CD4-positive, alpha-beta memory T cell (primary cell): ENCODE results near the gene IFITM1. TPM values are rescaled to one million over a fixed set of nuclear protein-coding genes. Genes with fewer than 3 reads are reported as not detected.

Source experiments
- CTCF ChIA-PET: fragments of 350-600 bp; sonication (Branson Sonifier 250); formaldehyde crosslinking; loops from one replicate; lab custom pipeline; 2021; ENCODE audit warnings: inconsistent platforms; ENCODE audit not compliant: partially characterized antibody; lab: Charles Lee
- POLR2A ChIA-PET: fragments of 350-600 bp; sonication (Branson Sonifier 250); formaldehyde crosslinking; loops from one replicate; lab custom pipeline; 2021; ENCODE audit not compliant: partially characterized antibody; lab: Charles Lee
- DNase-seq, 5 donors: peaks; one replicate each; pipeline versions ENCODE4 v3.0.0 to v3.0.0-alpha.2; 2020 to 2022; ENCODE audit warnings: mixed read lengths in 1 of 5
- H3K27ac ChIP-seq: one replicate; pipeline ENCODE4 v1.7.0; 2013; ENCODE audit warnings: low read depth, low read length
- H3K27me3 ChIP-seq: 2 replicates; pipeline ENCODE4 v1.7.0; 2013; ENCODE audit warnings: mild to moderate bottlenecking, low read length, moderate library complexity; ENCODE audit not compliant: insufficient read depth
- H3K36me3 ChIP-seq: 2 replicates; pipeline ENCODE4 v1.7.0; 2013; ENCODE audit warnings: mild to moderate bottlenecking, low read length, moderate library complexity; ENCODE audit not compliant: insufficient read depth
- H3K4me1 ChIP-seq: 2 replicates; pipeline ENCODE4 v1.7.0; 2013; ENCODE audit warnings: mild to moderate bottlenecking, low read length, moderate library complexity; ENCODE audit not compliant: insufficient read depth
- H3K4me3 ChIP-seq, 2 donors: one replicate each; pipeline ENCODE4 v1.7.0; 2013; ENCODE audit warnings: low read length in 2 of 2, mild to moderate bottlenecking in 1 of 2
- H3K9me3 ChIP-seq, 2 donors: one replicate each; pipeline ENCODE4 v1.7.0; 2013; ENCODE audit warnings: low read length in 2 of 2, control low read depth in 1 of 2; ENCODE audit not compliant: control insufficient read depth in 1 of 2
- H3K27ac Mint-ChIP-seq, 7 donors: one replicate each; pipeline ENCODE4 v1.8.0; 2020 to 2021; ENCODE audit warnings: mixed read lengths in 7 of 7, mild to moderate bottlenecking in 6 of 7, inconsistent platforms in 3 of 7, moderate library complexity in 3 of 7
- H3K27me3 Mint-ChIP-seq, 2 donors: one replicate each; pipeline ENCODE4 v1.8.0; 2020 to 2021; ENCODE audit warnings: mixed read lengths in 2 of 2
- H3K36me3 Mint-ChIP-seq, 2 donors: one replicate each; pipeline ENCODE4 v1.8.0; 2020 to 2021; ENCODE audit warnings: mixed read lengths in 2 of 2, inconsistent platforms in 1 of 2, mild to moderate bottlenecking in 1 of 2
- H3K4me1 Mint-ChIP-seq, 4 donors: one replicate each; pipeline ENCODE4 v1.8.0; 2020 to 2021; ENCODE audit warnings: mixed read lengths in 4 of 4, mild to moderate bottlenecking in 1 of 4
- H3K4me3 Mint-ChIP-seq, 8 donors: one replicate each; pipeline ENCODE4 v1.8.0; 2020 to 2021; ENCODE audit warnings: mixed read lengths in 8 of 8, mild to moderate bottlenecking in 7 of 8, moderate library complexity in 6 of 8, inconsistent platforms in 3 of 8
- H3K9me3 Mint-ChIP-seq, 8 donors: one replicate each; pipeline ENCODE4 v1.8.0; 2020 to 2021; ENCODE audit warnings: mixed read lengths in 8 of 8, mild to moderate bottlenecking in 5 of 8, inconsistent platforms in 3 of 8, moderate library complexity in 1 of 8
- intact Hi-C: fragments of 100-400 bp; cut with micrococcal nuclease; formaldehyde crosslinking; loops from one replicate; pipeline ENCODE4 v1.15.1; 2023
- polyA plus RNA-seq, 2 donors: library from polyadenylated mRNA; unstranded; fragments of 300-500 nt; fragmentation: Illumina TruSeq; gene quantifications; one replicate each; pipeline ENCODE4 v1.2.3, GENCODE V29; 2021
- total RNA-seq, 2 experiments: library from RNA; stranded (reverse); gene quantifications; one replicate each; pipeline ENCODE4 v1.2.3, GENCODE V29; 2021

The IFITM1 gene
- total and polyA plus RNA-seq, 4 experiments from 2014 or later = 119 to 2,173 (median 1,097) TPM

- Mint-ChIP-seq H3K9me3 (peaks cover 0 to 1% (median 0%) of the 10 kb centered on the region in 8 donors), H3K4me1 (peaks cover 11 to 36% (median 24%) of the 10 kb centered on the region in 4 donors), H3K27me3 (no peaks in the 10 kb centered on the region), H3K36me3 (peaks cover 0 to 23% of the 10 kb centered on the region in 2 donors), H3K4me3 (no peak overlapping the region), H3K27ac (peak overlapping the region in 1 of 7 donors; percentile 72)
- peak in 1 of 5 donors; percentile 21 for DNase-seq
- Histone ChIP-seq H3K27ac (no peak overlapping the region), H3K27me3 (no peaks in the 10 kb centered on the region), H3K4me1 (peaks cover 28% of the 10 kb centered on the region), H3K4me3 (no peak overlapping the region), H3K9me3 (no peaks in the 10 kb centered on the region), H3K36me3 (peaks cover 8% of the 10 kb centered on the region)
- ChIA-PET POLR2A (interaction anchor here (0.9 to 9.9 kb wide), 4 partner anchors 14 to 44 kb away, joined by 3 to 148 read pairs (median 10); partner anchors contain the start of gene NLRP6), CTCF (interaction anchor here (1.0 to 1.1 kb wide), 3 partner anchors 10 to 61 kb away, joined by 3 to 5 read pairs (median 4); no protein-coding TSS in a partner anchor)
- intact Hi-C loops = no loop called here
These were observed 19.1 kb upstream of the IFITM1 start for GRCh38 chr11:294780-295179.

GRCh38 chr11:295351-296170 lies 18.3 kb upstream of the IFITM1 start:
- Mint-ChIP-seq H3K9me3 (peaks cover 0 to 1% (median 0%) of the 10 kb centered on the region in 8 donors), H3K4me3 (no peak overlapping the region), H3K36me3 (peaks cover 0 to 23% of the 10 kb centered on the region in 2 donors), H3K27me3 (peaks cover 0 to 1% of the 10 kb centered on the region in 2 donors), H3K4me1 (peaks cover 12 to 40% (median 23%) of the 10 kb centered on the region in 4 donors), H3K27ac (peak overlapping the region in 3 of 7 donors; percentile 4 to 72 (median 10))
- Histone ChIP-seq H3K4me3 (no peak overlapping the region), H3K27ac (no peak overlapping the region), H3K9me3 (no peaks in the 10 kb centered on the region), H3K4me1 (peaks cover 23% of the 10 kb centered on the region), H3K27me3 (no peaks in the 10 kb centered on the region), H3K36me3 (peaks cover 8% of the 10 kb centered on the region)
- DNase-seq = peak in 1 of 5 donors; percentile 34
- ChIA-PET POLR2A (interaction anchor here (0.7 to 9.9 kb wide), 4 partner anchors 9 to 27 kb away, joined by 4 to 148 read pairs (median 10); partner anchors contain the start of gene NLRP6), CTCF (interaction anchor here (1.3 kb wide), 1 partner anchor 16 kb away, joined by 4 read pairs; no protein-coding TSS in a partner anchor)
- intact Hi-C loops = no loop called here

GRCh38 chr11:296171-297050 lies 17.4 kb upstream of the IFITM1 start:
- H3K9me3 Mint-ChIP-seq = peaks cover 0 to 1% (median 0%) of the 10 kb centered on the region in 8 donors

GRCh38 chr11:297051-297585 lies 16.7 kb upstream of the IFITM1 start:
- H3K27ac Mint-ChIP-seq = peak overlapping the region; percentile 5 to 87 (median 38)
- H3K4me3 ChIP-seq = no peak overlapping the region
- H3K9me3 ChIP-seq = no peaks in the 10 kb centered on the region
- H3K27me3 ChIP-seq = no peaks in the 10 kb centered on the region
- peak overlapping the region in 5 of 8 donors; percentile 16 to 70 (median 43) for H3K4me3 Mint-ChIP-seq
- intact Hi-C loops = no loop called here
- ChIA-PET POLR2A (interaction anchor here (1.5 to 4.2 kb wide), 2 partner anchors 10 to 29 kb away, joined by 6 to 32 read pairs; partner anchors contain the start of gene PGGHG), CTCF (no interaction called here)
- DNase-seq = peak in 1 of 5 donors; percentile 35
- peaks cover 0 to 1% (median 0%) of the 10 kb centered on the region in 8 donors for H3K9me3 Mint-ChIP-seq
- no peak overlapping the region for H3K27ac ChIP-seq
- H3K27me3 Mint-ChIP-seq = peaks cover 0 to 3% of the 10 kb centered on the region in 2 donors
- peaks cover 0 to 13% of the 10 kb centered on the region in 2 donors for H3K36me3 Mint-ChIP-seq
- peaks cover 23% of the 10 kb centered on the region for H3K4me1 ChIP-seq
- H3K36me3 ChIP-seq = peaks cover 8% of the 10 kb centered on the region
- H3K4me1 Mint-ChIP-seq = peaks cover 9 to 33% (median 16%) of the 10 kb centered on the region in 4 donors

More at GRCh38 chr11:296171-297050, 17.4 kb upstream of the IFITM1 start:
- Histone ChIP-seq H3K27ac (no peak overlapping the region), H3K4me1 (peaks cover 23% of the 10 kb centered on the region), H3K36me3 (peaks cover 8% of the 10 kb centered on the region), H3K4me3 (no peak overlapping the region), H3K9me3 (no peaks in the 10 kb centered on the region), H3K27me3 (no peaks in the 10 kb centered on the region)
- peaks cover 9 to 35% (median 17%) of the 10 kb centered on the region in 4 donors for H3K4me1 Mint-ChIP-seq
- ChIA-PET CTCF (interaction anchor here (1.3 kb wide), 1 partner anchor 17 kb away, joined by 4 read pairs; no protein-coding TSS in a partner anchor), POLR2A (interaction anchor here (1.0 to 9.9 kb wide), 3 partner anchors 11 to 28 kb away, joined by 4 to 148 read pairs (median 15); partner anchors contain the start of gene NLRP6)
- peak in 1 of 5 donors; percentile 18 for DNase-seq
- intact Hi-C loops = no loop called here
- H3K27ac Mint-ChIP-seq = peak overlapping the region in 2 of 7 donors; percentile 4 to 75
- H3K4me3 Mint-ChIP-seq = peak overlapping the region in 1 of 8 donors; percentile 10
- H3K36me3 Mint-ChIP-seq = peaks cover 0 to 15% of the 10 kb centered on the region in 2 donors
- peaks cover 0 to 3% of the 10 kb centered on the region in 2 donors for H3K27me3 Mint-ChIP-seq

- H3K9me3 ChIP-seq = no peaks in the 10 kb centered on the region
- peaks cover 0 to 1% (median 0%) of the 10 kb centered on the region in 8 donors for H3K9me3 Mint-ChIP-seq
- H3K4me1 Mint-ChIP-seq = peaks cover 9 to 36% (median 16%) of the 10 kb centered on the region in 4 donors
- ChIA-PET CTCF (interaction anchor here (0.9 kb wide), 1 partner anchor 61 kb away, joined by 4 read pairs; no protein-coding TSS in a partner anchor), POLR2A (interaction anchor here (0.6 to 4.2 kb wide), 9 partner anchors 8 to 109 kb away, joined by 3 to 32 read pairs (median 5); partner anchors contain the start of genes BET1L, PGGHG, PSMD13 and RIC8A)
- peak overlapping the region; percentile 5 to 87 (median 38) for H3K27ac Mint-ChIP-seq
- H3K4me3 ChIP-seq = no peak overlapping the region
- peak overlapping the region in 7 of 8 donors; percentile 25 to 70 (median 43) for H3K4me3 Mint-ChIP-seq
- peak in 3 of 5 donors; percentile 43 to 57 (median 48) for DNase-seq
- peaks cover 0 to 10% of the 10 kb centered on the region in 2 donors for H3K36me3 Mint-ChIP-seq
- H3K4me1 ChIP-seq = peaks cover 23% of the 10 kb centered on the region
- no peaks in the 10 kb centered on the region for H3K27me3 ChIP-seq
- intact Hi-C loops = no loop called here
- H3K36me3 ChIP-seq = peaks cover 3% of the 10 kb centered on the region
- no peak overlapping the region for H3K27ac ChIP-seq
- peaks cover 0 to 3% of the 10 kb centered on the region in 2 donors for H3K27me3 Mint-ChIP-seq
These were observed 16.0 kb upstream of the IFITM1 start for GRCh38 chr11:297586-298405.
